Activated CD4-positive, alpha-beta memory T cell treated with anti-CD3 and anti-CD28 coated beads for 36 hours (primary cell): Measurements from ENCODE around the gene ZNF800. TPM values are rescaled to one million over a fixed set of nuclear protein-coding genes. Genes with fewer than 3 reads are reported as not detected.

Source experiments
- CTCF ChIA-PET: fragments of 350-600 bp; sonication (Branson Sonifier 250); formaldehyde crosslinking; loops from one replicate; lab custom pipeline; 2021; ENCODE audit warnings: antibody characterized with exemption, inconsistent platforms; lab: Charles Lee
- POLR2A ChIA-PET: fragments of 350-600 bp; sonication (Branson Sonifier 250); formaldehyde crosslinking; loops from one replicate; lab custom pipeline; 2021; ENCODE audit warnings: antibody characterized with exemption; lab: Charles Lee
- DNase-seq: peaks from one replicate; pipeline ENCODE4 v3.0.0-alpha.2; 2020
- H3K27ac Mint-ChIP-seq: one replicate; pipeline ENCODE4 v1.8.0; 2021; ENCODE audit warnings: mixed read lengths
- H3K27me3 Mint-ChIP-seq: one replicate; pipeline ENCODE4 v1.8.0; 2021; ENCODE audit warnings: mixed read lengths
- H3K36me3 Mint-ChIP-seq: one replicate; pipeline ENCODE4 v1.8.0; 2021; ENCODE audit warnings: mixed read lengths
- H3K4me1 Mint-ChIP-seq: one replicate; pipeline ENCODE4 v1.8.0; 2021; ENCODE audit warnings: low read depth, mixed read lengths
- H3K4me3 Mint-ChIP-seq: one replicate; pipeline ENCODE4 v1.8.0; 2021; ENCODE audit warnings: mild to moderate bottlenecking, mixed read lengths
- H3K9me3 Mint-ChIP-seq: one replicate; pipeline ENCODE4 v1.8.0; 2021; ENCODE audit warnings: mixed read lengths
- intact Hi-C: fragments of 100-400 bp; cut with micrococcal nuclease; formaldehyde crosslinking; loops from one replicate; pipeline ENCODE4 v1.15.1; 2023
- total RNA-seq, 2 experiments: library from RNA; stranded (reverse); gene quantifications; one replicate each; pipeline ENCODE4 v1.2.3, GENCODE V29; 2021

The ZNF800 gene
- total RNA-seq, 2 experiments from 2014 or later, result 24.9 to 29.2 TPM

DNA sequence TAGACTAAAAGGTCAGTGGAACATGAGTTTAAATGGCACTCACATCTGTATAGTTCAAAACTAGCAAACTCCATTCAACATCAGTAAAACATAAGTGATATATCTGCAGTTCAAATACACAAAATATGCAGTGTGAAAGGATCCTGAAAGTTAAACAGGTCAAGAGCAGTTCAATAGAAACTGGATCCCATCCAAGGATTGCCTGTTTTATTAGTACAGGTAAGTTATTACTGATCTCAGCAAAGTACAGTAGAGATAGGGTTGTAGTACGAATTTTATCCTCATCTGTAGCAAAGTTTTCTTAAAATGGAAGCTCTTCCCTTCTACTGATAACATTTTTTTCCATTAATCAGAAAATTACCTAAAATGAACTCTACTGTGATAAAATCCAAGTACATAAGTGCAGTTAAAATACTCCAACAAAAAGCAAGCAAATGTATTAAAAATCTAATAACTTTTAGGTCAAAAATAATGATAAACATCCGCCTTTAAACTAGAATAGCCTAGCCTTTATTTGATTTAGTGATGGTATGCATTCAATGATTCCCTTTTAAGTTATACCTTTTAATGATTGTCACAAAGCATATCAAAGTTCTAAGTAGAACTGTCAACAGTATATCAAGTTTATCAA lies 2.2 kb downstream of the ZNF800 start:
- intact Hi-C loops, result loop anchor here (5.0 to 10.0 kb wide), 2 partner anchors 138 to 464 kb away; partner anchors contain the start of gene GRM8
- peaks cover 34% of the 10 kb centered on the region for H3K36me3 Mint-ChIP-seq
- peaks cover 2% of the 10 kb centered on the region for H3K9me3 Mint-ChIP-seq
- ChIA-PET POLR2A (interaction anchor here (2.8 kb wide), 1 partner anchor 42 kb away, joined by 15 read pairs; no protein-coding TSS in a partner anchor), CTCF (interaction anchor here (1.2 kb wide), 1 partner anchor 42 kb away, joined by 5 read pairs; no protein-coding TSS in a partner anchor)
- H3K4me1 Mint-ChIP-seq, result peaks cover 66% of the 10 kb centered on the region
- DNase-seq, result no peak
- H3K4me3 Mint-ChIP-seq, result peak overlapping the region; percentile 25
- H3K27ac Mint-ChIP-seq, result no peak overlapping the region
- H3K27me3 Mint-ChIP-seq, result no peaks in the 10 kb centered on the region

DNA sequence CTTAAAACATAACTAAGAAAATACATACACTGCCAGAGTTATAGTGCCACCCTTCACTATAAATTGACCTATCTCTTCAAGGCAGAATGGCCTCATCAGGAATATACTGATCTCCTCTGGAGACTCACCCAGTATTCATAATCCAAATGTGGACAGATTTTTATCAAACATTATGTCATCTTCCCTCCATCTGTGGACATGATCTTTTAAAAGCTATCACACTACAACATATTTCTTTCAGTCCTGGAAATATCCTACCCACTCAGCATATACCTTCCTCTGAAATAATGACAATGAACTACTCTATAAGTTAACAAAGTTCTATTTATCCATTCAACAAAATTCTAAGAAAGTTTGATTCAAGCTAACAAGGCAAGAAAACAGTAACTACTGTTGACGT lies 3.2 kb downstream of the ZNF800 start:
- Mint-ChIP-seq H3K27ac (no peak overlapping the region), H3K36me3 (peaks cover 37% of the 10 kb centered on the region), H3K27me3 (no peaks in the 10 kb centered on the region), H3K4me3 (no peak overlapping the region), H3K4me1 (peaks cover 61% of the 10 kb centered on the region), H3K9me3 (no peaks in the 10 kb centered on the region)
- no peak for DNase-seq
- CTCF ChIA-PET, result interaction anchor here (1.2 kb wide), 1 partner anchor 41 kb away, joined by 5 read pairs; no protein-coding TSS in a partner anchor
- intact Hi-C loops, result no loop called here
- POLR2A ChIA-PET, result no interaction called here

DNA sequence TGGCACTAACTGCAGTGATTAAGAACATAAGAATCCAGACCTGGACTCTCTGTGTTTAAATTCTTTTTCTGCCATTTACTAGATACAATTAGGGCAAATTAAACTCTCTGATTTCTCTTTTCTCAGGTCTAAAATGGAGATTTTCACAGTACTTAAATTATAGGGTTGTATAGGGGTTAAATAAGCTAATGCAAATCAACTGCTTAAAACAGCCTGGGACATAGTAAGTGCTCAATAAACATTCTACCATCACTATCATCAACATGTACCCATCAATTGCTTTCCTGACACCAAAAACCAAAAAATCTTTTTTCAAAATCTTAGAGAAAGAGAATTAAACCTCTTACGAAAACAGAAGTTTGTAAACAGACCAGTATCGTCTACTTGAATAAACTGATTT lies 4.5 kb downstream of the ZNF800 start:
- Mint-ChIP-seq H3K27ac (no peak overlapping the region), H3K27me3 (no peaks in the 10 kb centered on the region), H3K9me3 (no peaks in the 10 kb centered on the region), H3K4me3 (no peak overlapping the region), H3K36me3 (peaks cover 43% of the 10 kb centered on the region), H3K4me1 (peaks cover 58% of the 10 kb centered on the region)
- DNase-seq, result no peak
- intact Hi-C loops, result no loop called here
- POLR2A ChIA-PET, result no interaction called here
- CTCF ChIA-PET, result interaction anchor here (0.7 kb wide), 1 partner anchor 136 kb away, joined by 3 read pairs; no protein-coding TSS in a partner anchor

DNA sequence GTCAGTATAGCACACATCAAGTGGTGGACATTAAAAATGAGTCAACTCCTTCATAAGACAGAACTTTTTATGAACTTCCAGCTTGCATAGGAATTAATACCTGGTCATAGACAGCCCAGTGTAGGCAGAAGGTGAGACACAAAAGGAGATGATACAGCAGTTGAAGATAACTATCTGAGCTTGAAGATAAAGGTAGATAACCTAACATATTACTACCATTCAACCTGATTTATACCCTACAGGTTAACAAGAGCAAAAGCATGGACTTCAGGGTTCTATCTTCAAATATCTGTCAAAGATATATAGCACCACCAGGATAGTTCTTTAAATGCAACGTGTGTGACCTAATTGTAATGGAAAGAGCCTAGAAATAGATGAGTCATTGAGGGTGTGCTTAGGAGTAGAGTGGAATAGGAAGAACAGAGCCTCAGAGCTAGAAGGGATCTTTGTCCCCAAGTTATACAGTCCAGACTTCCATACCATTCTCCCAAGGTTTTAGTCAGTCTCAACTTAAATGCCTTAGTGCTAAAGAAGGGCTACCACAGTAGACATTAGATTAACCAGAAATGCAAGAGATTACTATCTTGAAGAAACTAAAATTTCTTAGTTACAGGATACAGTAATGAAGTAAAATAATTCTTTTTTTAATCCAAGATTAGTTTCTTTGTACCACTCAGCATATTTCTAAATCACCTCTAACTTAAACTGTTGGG lies 9.2 kb downstream of the ZNF800 start:
- H3K4me3 Mint-ChIP-seq, result no peak overlapping the region

DNA sequence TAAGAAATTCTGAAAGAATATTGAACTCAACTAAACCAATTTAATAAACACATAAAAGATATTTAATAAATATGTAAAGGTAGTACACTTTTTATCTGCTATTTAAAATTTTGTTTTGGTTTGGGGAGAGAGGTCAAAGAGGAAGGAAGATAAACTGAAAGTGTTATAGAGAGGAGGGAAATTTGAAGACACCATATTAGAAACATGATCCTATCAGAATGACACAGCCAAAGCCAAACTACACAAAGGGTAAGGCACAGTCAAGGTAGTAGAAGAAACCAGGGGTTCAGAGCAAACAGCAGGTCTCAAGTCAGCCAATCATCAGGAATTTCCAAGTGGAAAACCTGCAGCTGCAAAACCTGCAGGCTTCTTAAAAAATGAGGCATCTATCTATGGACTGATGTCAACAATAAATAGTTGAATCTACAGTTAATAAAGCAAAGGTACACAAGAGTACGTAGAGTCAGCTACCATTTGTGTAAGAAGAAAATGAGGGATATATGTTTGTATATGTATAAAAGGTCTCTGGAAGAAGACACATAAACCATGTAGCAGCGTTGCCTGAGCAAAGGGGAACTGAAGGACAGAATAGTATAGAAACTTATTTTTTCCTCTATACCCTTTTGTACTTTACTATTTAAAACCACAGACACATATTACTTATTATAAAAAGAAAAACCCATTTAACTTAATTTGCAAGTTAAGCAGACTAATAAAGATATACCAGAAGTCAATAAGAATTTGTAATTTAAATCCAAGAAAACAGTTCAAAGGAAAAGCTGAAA lies 10.0 kb downstream of the ZNF800 start:
- ChIA-PET CTCF (interaction anchor here (0.6 to 1.2 kb wide), 4 partner anchors 10 to 582 kb away, joined by 3 read pairs; partner anchors contain the start of gene ZNF800), POLR2A (interaction anchor here (3.3 kb wide), 1 partner anchor 9 kb away, joined by 17 read pairs; the partner anchor contains the start of gene ZNF800)
- Mint-ChIP-seq H3K27ac (no peak overlapping the region), H3K4me3 (no peak overlapping the region), H3K9me3 (no peaks in the 10 kb centered on the region), H3K36me3 (peaks cover 21% of the 10 kb centered on the region), H3K27me3 (no peaks in the 10 kb centered on the region), H3K4me1 (peaks cover 65% of the 10 kb centered on the region)
- intact Hi-C loops, result no loop called here
- no peak for DNase-seq

More for the DNA sequence above, 9.2 kb downstream of the ZNF800 start:
- ChIA-PET CTCF (interaction anchor here (0.6 to 1.2 kb wide), 3 partner anchors 9 to 583 kb away, joined by 3 read pairs; partner anchors contain the start of gene ZNF800), POLR2A (interaction anchor here (3.3 kb wide), 1 partner anchor 9 kb away, joined by 17 read pairs; the partner anchor contains the start of gene ZNF800)
- Mint-ChIP-seq H3K27ac (no peak overlapping the region), H3K36me3 (peaks cover 26% of the 10 kb centered on the region), H3K9me3 (no peaks in the 10 kb centered on the region), H3K27me3 (no peaks in the 10 kb centered on the region), H3K4me1 (peaks cover 64% of the 10 kb centered on the region)
- intact Hi-C loops, result no loop called here
- no peak for DNase-seq

DNA sequence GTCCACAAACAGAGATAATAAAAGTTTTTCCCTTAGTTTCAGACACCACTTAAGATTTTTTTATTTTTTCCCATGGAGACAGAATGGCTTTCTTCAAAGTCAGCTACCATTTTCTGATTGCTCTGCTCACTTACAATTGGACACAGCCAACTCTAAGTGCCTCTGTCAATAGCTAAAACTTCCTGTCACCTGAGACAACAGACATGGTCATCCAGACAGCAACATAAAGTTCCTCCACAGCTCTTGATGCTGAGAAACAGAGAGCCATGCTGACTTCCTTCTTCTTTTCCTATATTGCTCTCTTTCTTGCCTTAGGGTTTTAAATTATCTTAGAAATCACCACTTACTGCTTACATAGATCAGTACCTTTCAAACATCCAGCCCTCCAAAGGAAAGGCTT lies 12.0 kb downstream of the ZNF800 start:
- DNase-seq, result no peak
- H3K4me1 Mint-ChIP-seq, result peaks cover 71% of the 10 kb centered on the region
- H3K27me3 Mint-ChIP-seq, result no peaks in the 10 kb centered on the region
- CTCF ChIA-PET, result interaction anchor here (1.2 to 1.9 kb wide), 2 partner anchors 12 to 33 kb away, joined by 3 to 7 read pairs; partner anchors contain the start of gene ZNF800
- no peak overlapping the region for H3K4me3 Mint-ChIP-seq
- POLR2A ChIA-PET, result interaction anchor here (1.1 to 1.5 kb wide), 2 partner anchors 11 to 12 kb away, joined by 3 to 4 read pairs; partner anchors contain the start of gene ZNF800
- no peaks in the 10 kb centered on the region for H3K9me3 Mint-ChIP-seq
- peaks cover 26% of the 10 kb centered on the region for H3K36me3 Mint-ChIP-seq
- intact Hi-C loops, result no loop called here
- no peak overlapping the region for H3K27ac Mint-ChIP-seq

DNA sequence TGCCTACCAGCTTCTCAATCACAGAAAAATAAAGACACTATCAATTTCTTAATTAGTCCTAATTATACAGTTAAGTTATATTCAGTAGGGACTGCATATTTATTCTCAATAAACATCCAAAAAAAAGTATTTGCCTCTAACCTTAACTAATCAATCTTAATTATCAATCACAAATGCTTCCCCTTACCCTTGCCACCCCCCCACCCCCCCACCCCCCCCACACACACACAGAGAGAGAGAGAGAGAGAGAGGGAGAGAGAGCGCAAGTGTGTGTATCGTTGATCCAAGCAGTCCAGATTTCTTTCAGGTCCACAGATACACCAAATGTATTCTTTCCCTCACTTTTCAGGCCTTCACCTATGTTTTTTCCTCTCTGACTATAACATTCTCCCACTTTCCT lies 12.9 kb downstream of the ZNF800 start:
- Mint-ChIP-seq H3K27me3 (no peaks in the 10 kb centered on the region), H3K36me3 (peaks cover 25% of the 10 kb centered on the region), H3K9me3 (no peaks in the 10 kb centered on the region), H3K27ac (peak overlapping the region; percentile 15), H3K4me3 (no peak overlapping the region), H3K4me1 (peaks cover 70% of the 10 kb centered on the region)
- intact Hi-C loops, result no loop called here
- CTCF ChIA-PET, result interaction anchor here (1.9 kb wide), 1 partner anchor 32 kb away, joined by 7 read pairs; no protein-coding TSS in a partner anchor
- POLR2A ChIA-PET, result interaction anchor here (1.1 to 1.5 kb wide), 2 partner anchors 12 to 13 kb away, joined by 3 to 4 read pairs; partner anchors contain the start of gene ZNF800
- DNase-seq, result no peak

DNA sequence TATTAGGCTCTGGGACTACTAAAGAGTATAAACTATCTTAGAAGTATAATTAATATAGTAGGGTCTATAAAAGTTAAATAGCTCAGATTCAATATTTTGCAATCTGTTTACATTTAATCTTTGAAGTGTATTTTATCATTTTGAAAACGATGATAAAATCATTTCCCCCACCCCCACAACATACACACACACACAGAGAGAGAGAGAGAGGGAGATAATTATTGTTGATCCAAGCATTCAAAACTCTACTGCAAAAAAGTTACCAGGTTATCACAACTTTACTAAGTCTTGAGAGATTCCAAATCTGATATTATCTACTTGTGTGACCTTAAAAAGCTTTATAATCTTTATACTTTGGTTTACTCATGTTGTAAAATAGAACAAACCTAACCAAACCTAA lies 14.0 kb downstream of the ZNF800 start:
- DNase-seq, result no peak
- no peaks in the 10 kb centered on the region for H3K9me3 Mint-ChIP-seq
- intact Hi-C loops, result no loop called here
- H3K36me3 Mint-ChIP-seq, result peaks cover 33% of the 10 kb centered on the region
- ChIA-PET CTCF (interaction anchor here (2.2 kb wide), 1 partner anchor 31 kb away, joined by 6 read pairs; no protein-coding TSS in a partner anchor), POLR2A (interaction anchor here (2.2 kb wide), 1 partner anchor 14 kb away, joined by 8 read pairs; the partner anchor contains the start of gene ZNF800)
- no peak overlapping the region for H3K27ac Mint-ChIP-seq
- peaks cover 74% of the 10 kb centered on the region for H3K4me1 Mint-ChIP-seq
- H3K4me3 Mint-ChIP-seq, result no peak overlapping the region
- H3K27me3 Mint-ChIP-seq, result no peaks in the 10 kb centered on the region

DNA sequence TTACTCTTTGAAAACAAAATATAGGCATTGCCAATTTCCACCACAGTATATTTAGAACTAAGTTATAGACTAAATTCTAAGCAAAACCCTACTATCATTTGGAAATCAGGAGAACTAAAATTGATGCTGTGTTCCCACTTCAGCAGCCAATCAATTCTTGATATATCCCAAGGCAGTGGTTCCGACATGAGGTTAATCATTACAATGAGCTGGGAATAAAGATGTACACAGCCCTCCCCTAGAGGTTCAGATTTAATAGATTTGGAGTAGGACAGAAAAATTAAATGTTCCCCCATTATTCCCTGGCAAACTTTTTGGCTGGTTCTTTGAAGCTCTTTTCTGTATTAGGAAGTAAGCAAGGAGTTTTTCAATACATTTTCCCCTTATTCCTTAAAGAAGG lies 15.1 kb downstream of the ZNF800 start:
- Mint-ChIP-seq H3K4me1 (peaks cover 69% of the 10 kb centered on the region), H3K27ac (no peak overlapping the region), H3K9me3 (no peaks in the 10 kb centered on the region), H3K4me3 (no peak overlapping the region), H3K27me3 (no peaks in the 10 kb centered on the region), H3K36me3 (peaks cover 33% of the 10 kb centered on the region)
- ChIA-PET CTCF (interaction anchor here (2.2 kb wide), 1 partner anchor 29 kb away, joined by 6 read pairs; no protein-coding TSS in a partner anchor), POLR2A (interaction anchor here (2.2 kb wide), 1 partner anchor 15 kb away, joined by 8 read pairs; the partner anchor contains the start of gene ZNF800)
- intact Hi-C loops, result no loop called here
- DNase-seq, result no peak

DNA sequence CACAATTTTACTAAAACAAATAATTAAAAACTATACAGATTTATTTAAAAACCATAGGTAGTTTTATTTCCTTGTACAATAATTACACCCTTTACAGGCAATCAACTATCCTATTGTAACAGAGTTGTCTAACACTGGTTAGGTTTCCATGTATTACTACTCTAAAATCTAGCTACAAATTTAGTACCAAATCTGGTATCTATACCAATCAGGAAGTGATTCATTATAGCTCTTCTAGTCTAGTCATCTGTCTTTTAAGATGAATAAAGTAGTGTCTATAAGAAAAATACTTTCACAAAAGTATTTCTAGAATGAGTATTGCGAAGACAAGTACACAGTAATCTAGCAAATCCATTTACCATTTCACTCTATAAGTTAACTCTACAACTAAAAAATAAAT lies 16.9 kb downstream of the ZNF800 start:
- Mint-ChIP-seq H3K27ac (no peak overlapping the region), H3K4me3 (no peak overlapping the region), H3K4me1 (peaks cover 56% of the 10 kb centered on the region), H3K36me3 (peaks cover 30% of the 10 kb centered on the region), H3K27me3 (no peaks in the 10 kb centered on the region), H3K9me3 (no peaks in the 10 kb centered on the region)
- DNase-seq, result no peak
- ChIA-PET CTCF (interaction anchor here (1.9 kb wide), 1 partner anchor 28 kb away, joined by 10 read pairs; no protein-coding TSS in a partner anchor), POLR2A (interaction anchor here (1.0 to 1.6 kb wide), 2 partner anchors 16 to 17 kb away, joined by 5 to 6 read pairs; partner anchors contain the start of gene ZNF800)
- intact Hi-C loops, result loop anchor here (1.0 to 2.0 kb wide), 4 partner anchors 16 to 39 kb away; no protein-coding TSS in a partner anchor

DNA sequence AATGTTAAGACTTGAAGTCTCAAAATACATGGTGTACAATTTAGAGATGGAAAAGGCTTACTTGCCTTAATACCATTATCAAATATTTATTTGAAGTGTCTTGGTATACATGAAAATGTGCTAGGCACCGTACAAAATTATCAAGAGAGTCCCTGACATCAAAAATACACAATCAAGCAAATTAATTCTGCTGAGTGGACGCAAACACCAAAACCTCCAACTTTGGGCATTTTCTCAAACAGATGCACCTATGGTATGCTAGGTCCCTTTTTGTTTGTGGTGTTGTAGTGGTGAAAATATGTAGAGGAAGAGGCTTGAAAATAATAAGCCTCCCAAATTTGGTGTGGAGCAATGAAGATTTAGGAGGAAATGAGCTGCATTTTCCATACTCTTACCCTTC lies 24.8 kb downstream of the ZNF800 start:
- no peak for DNase-seq
- Mint-ChIP-seq H3K36me3 (peaks cover 19% of the 10 kb centered on the region), H3K4me3 (no peak overlapping the region), H3K4me1 (peaks cover 33% of the 10 kb centered on the region), H3K9me3 (no peaks in the 10 kb centered on the region), H3K27ac (no peak overlapping the region), H3K27me3 (no peaks in the 10 kb centered on the region)
- ChIA-PET POLR2A (interaction anchor here (0.6 to 4.0 kb wide), 3 partner anchors 16 to 39 kb away, joined by 3 to 15 read pairs (median 3); partner anchors contain the start of gene ZNF800), CTCF (interaction anchor here (1.0 to 1.7 kb wide), 3 partner anchors 8 to 80 kb away, joined by 4 to 8 read pairs (median 5); no protein-coding TSS in a partner anchor)
- intact Hi-C loops, result no loop called here
